Ureter (tissue), 1 donor: Measurements from ENCODE around the gene ARMH3. TPM values are rescaled to one million over a fixed set of nuclear protein-coding genes. Genes with fewer than 3 reads are reported as not detected.

Experiments
- DNase-seq: peaks from one replicate; pipeline ENCODE4 v3.0.0-alpha.2; 2020; ENCODE audit warnings: low spot score
- total RNA-seq: library from RNA; stranded (reverse); gene quantifications from one replicate; pipeline ENCODE4 v1.2.4, GENCODE V29; 2023
- donor health status: DM: yes; HTN: yes; CAD: no.

Gene ARMH3
- total RNA-seq, 1 donor from 2014 or later: 26.5 TPM

GRCh38 chr10:101857802-101858476 is 198.0 kb downstream of the ARMH3 start:
- no peak for DNase-seq

- DNase-seq: no peak
These were observed 199.3 kb downstream of the ARMH3 start for GRCh38 chr10:101856626-101857025.

- no peak for DNase-seq
These were observed 204.4 kb downstream of the ARMH3 start for GRCh38 chr10:101851411-101852116.

- DNase-seq: no peak
These were observed 205.2 kb downstream of the ARMH3 start for GRCh38 chr10:101850749-101851148.

GRCh38 chr10:101848894-101849351 is 207.1 kb downstream of the ARMH3 start:
- DNase-seq: no peak

- DNase-seq: no peak
These were observed 207.6 kb downstream of the ARMH3 start for GRCh38 chr10:101848408-101848807.

GRCh38 chr10:101845893-101846292 is 210.1 kb downstream of the ARMH3 start:
- no peak for DNase-seq

GRCh38 chr10:101843032-101844021 is 212.6 kb downstream of the ARMH3 start, which contains the start of gene KCNIP2:
Gene KCNIP2 (minus strand): TSS chr10:101843800. CDS start chr10:101843568, 232 bp downstream.
- DNase-seq: no peak

GRCh38 chr10:101841826-101842225 is 214.1 kb downstream of the ARMH3 start:
- DNase-seq: no peak

- peak; percentile 79 for DNase-seq
These were observed 215.1 kb downstream of the ARMH3 start for GRCh38 chr10:101840741-101841453.

- DNase-seq: no peak
These were observed 215.8 kb downstream of the ARMH3 start for GRCh38 chr10:101840102-101840684.

GRCh38 chr10:101839416-101840063 is 216.4 kb downstream of the ARMH3 start:
- no peak for DNase-seq

GRCh38 chr10:101839002-101839401 is 217.0 kb downstream of the ARMH3 start:
- no peak for DNase-seq

- no peak for DNase-seq
These were observed 217.5 kb downstream of the ARMH3 start for GRCh38 chr10:101838416-101838970.

- no peak for DNase-seq
These were observed 218.2 kb downstream of the ARMH3 start for GRCh38 chr10:101837748-101838147.

- no peak for DNase-seq
These were observed 220.6 kb downstream of the ARMH3 start for GRCh38 chr10:101835362-101835761.

- DNase-seq: no peak
These were observed 221.6 kb downstream of the ARMH3 start for GRCh38 chr10:101834341-101834740.

GRCh38 chr10:101833466-101833865 is 222.5 kb downstream of the ARMH3 start:
- DNase-seq: no peak

- DNase-seq: no peak
These were observed 223.6 kb downstream of the ARMH3 start for GRCh38 chr10:101832325-101832771.
